Upper lobe of left lung (tissue), 4 donors: ENCODE results near the gene PRR9.

ENCODE experiments used
- CTCF ChIP-seq, 6 experiments: fragments of 450-650 bp in 4 of 6; fragments of 200-600 bp in 2 of 6; sonication (generic) in 2 of 6; IDR thresholded peaks; one replicate each; pipeline ENCODE4 v1.5.1; 2016 to 2019; ENCODE audit warnings: antibody characterized with exemption in 6 of 6
- POLR2A ChIP-seq, 4 donors: fragments of 450-650 bp; IDR thresholded peaks; one replicate each; pipeline ENCODE4 v1.5.1; 2016 to 2017; ENCODE audit warnings: antibody characterized with exemption in 4 of 4, mild to moderate bottlenecking in 2 of 4
- POLR2AphosphoS5 ChIP-seq, 2 donors: sonication (generic); formaldehyde crosslinking; IDR thresholded peaks; one replicate each; pipeline ENCODE4 v1.5.1; 2017; ENCODE audit warnings: antibody characterized with exemption in 2 of 2

- TF ChIP-seq CTCF (IDR thresholded peaks at IDR 0.05) (no peak), POLR2AphosphoS5 (IDR thresholded peaks at IDR 0.05) (no peak), POLR2A (IDR thresholded peaks at IDR 0.05) (no peak)
Measured at GRCh38 chr1:153210206-153210605, 7.2 kb upstream of the PRR9 start.
